ENCODE data around the gene MELK.

Gene MELK

DNA sequence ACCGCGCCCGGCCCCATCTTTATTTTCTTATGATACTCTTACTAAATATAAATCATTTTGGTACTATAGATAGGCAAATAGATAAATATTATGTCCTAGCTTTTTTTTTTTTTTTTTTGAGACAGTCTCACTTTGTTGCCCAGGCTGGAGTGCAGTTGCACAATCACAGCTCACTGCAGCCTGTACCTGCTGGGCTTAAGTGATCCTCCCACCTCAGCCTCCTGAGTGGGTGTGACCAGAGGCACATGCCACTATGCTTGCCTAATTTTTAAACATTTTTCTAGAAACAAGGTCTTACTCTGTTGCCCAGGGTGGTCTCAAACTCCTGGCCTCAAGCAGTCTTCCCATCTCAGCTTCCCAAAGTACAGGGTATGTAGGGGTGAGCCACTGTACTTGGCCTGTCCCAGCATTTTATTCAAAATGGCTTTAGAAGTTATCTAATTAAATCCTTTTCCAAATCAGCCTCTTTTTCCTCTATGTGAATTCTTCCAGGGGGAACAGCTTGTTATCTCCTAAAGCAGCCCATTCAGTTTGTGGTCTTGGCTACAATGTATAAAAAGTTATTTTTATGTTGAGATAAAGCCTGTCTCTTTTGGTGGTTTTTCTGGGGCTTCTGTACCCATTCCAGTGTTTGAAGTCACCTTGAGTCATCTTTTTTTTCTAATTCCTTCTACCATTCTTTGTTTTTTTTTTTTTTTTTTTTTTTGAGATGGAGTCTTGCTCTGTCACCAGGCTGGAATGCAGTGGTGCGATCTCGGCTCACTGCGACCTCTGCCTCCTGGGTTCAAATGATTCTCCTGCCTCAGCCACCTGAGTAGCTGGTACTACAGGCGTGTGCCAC, 12.1 kb downstream of the MELK start:
- DNase-seq (ENCODE audit: low spot score) = no peak

DNA sequence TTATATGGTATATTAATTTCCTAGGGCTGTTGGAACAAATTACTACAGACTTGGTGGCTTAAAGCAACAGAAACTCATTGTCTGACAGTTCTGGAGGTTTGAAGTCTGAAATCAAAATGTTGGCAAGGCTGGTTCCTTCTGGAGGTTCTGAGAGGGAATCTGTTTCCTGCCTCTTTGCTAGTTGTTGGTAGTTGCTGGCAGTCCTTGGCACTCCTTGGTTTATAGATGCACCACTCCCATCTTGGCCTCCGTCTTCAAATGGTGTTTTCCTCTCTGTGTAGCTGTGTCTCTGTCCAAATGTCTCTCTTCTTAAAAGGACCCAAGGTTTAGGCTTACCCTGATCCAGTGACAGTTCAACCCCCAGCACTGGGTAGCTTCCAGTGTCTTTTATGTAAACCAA, 17.5 kb downstream of the MELK start:
- DNase-seq (ENCODE audit: low spot score) = no peak

DNA sequence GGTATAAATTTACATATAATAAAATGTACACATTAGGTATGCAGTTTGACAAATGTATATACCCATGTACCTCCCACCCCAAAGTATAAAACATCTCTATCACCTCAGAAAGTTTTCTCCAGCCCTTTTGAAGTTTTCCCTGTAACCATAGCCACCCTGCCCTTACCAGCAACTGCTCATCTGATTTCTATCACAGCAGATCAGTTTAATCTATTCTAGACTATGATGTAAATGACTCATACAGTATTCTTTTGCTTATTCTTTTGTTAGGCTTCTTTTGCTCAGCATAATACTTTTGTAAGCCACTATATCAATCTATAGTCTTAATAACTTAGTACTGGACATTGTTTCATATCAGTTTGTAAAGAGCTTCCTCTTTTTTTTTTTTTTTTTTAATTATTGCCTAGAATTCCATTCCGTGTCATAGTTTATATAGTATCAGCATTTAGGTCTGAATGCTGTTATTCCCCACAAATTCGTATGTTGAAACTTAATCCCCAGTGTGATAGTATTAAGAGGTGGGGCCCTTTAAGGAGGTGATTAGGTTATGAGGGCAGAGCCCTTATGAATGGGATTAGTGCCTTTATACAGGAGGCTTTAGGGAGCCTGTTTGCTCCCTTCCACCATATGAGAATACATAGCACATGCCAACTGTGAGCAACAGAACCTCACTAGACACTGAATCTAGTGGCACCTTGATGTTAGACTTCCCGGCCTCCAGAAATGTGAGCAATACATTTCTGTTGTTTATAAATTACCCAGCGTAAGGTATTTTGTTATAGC, 20.3 kb downstream of the MELK start:
- no peak for DNase-seq (ENCODE audit: low spot score)

DNA sequence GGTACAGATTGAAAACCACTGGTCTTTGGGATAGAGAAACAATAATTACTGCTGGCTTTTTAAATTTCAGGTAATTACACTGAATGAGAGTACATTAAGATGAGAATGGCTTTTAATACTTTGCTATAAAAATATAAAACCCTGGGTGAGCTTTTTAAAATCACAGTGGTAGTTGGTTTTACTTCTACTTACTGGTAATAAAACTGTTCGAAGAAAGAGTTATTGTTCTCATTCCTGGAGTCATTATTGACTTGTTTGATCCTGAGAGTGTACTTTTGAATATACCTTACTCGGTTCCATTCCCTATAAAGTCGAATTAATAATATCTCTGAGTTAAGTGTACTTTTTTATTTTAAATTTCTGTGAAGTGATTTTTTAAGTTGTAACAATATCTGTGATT, 21.5 kb downstream of the MELK start:
- DNase-seq (ENCODE audit: low spot score) = no peak

DNA sequence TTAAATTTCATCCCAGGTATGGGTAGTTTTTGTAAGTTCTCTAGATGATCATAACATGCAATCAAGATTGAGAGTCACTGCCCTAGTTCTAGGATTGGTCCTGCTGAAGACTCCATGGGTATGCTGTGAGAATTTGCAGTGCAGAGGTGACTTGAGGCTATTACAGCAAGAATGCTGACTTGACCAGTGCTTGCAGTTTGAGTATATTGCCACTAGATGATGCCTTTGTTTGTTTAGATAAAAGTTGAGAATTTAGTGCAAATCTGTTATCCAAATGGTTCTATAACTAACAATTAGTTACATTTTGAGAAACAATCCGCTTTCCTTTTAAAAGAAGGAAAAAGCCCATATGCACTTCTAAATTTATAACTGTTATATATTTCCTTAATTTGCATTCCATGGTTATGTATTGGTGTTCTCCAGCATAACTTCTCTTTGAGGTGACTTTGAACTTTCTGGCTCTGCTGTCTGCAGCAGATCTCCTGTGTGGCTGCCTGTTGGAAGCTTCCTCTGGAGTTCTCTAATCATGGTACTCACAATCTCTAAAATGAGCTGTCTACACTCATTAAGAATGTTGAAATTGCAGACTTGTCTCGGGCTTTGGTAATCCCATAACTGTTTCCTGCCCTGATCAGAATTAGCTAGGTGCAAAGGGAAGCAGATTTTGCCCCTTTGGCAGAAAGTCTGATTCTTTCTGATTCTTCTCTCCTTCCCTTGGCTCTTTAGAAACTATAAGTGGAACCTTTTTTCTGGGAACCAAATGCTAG, 24.9 kb downstream of the MELK start:
- DNase-seq (ENCODE audit: low spot score) = no peak

DNA sequence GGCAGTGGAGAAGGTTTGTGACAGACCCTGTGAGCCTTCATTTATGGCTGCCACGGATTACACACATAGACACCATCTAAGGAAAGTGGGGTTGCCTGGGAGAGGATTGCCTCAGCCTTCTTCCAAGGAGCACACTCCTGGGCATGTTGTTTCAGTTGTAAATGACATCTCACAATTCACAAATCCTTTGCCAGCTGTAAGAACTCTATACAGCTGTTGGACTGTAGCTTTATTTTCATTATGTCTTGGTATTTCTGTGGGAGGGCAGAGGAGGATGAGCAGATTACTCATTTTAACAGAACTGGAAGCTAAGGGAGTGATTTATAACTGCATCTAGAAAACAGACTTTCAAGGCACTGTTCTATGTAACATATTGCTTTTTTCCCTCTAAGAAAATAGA, 25.6 kb downstream of the MELK start:
- no peak for DNase-seq (ENCODE audit: low spot score)

DNA sequence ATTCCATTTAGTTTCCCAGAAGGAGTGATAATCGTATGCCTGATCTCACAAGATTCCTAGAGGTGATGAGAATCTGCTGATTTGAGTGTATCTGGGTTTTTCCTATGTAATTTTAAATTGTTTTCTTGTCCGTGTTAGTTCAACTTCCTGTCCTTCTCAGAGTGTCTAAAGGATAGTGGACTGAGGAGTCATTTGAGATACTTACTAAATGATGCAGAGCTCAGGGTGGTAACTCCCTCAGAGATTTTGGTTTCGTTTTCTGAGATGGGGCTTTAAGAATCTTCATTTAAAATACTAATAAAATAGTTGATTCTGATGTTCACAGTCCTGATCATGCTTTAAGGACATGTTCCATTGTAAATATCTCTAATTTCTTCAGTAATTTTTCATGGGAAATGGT, 30.3 kb downstream of the MELK start:
- DNase-seq (ENCODE audit: low spot score) = no peak

DNA sequence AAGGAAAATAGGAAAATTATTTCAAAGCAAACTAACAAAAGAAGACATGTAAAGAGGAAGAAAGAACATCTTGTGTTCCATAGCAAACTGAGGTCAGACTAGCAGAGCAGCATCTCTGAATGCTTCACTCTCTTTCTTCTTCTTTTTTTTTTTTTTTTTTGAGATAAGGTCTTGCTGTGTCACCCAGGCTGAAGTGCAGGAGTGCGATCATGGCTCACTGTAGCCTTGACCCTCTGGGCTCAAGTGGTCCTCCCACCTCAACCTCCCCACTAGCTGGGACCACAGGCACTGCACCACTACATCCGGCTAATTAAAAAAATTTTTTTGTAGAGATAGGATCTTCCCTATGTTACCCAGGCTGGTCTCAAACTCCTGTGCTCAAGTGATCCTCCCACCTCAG, 36.6 kb downstream of the MELK start:
- no peak for DNase-seq (ENCODE audit: low spot score)

DNA sequence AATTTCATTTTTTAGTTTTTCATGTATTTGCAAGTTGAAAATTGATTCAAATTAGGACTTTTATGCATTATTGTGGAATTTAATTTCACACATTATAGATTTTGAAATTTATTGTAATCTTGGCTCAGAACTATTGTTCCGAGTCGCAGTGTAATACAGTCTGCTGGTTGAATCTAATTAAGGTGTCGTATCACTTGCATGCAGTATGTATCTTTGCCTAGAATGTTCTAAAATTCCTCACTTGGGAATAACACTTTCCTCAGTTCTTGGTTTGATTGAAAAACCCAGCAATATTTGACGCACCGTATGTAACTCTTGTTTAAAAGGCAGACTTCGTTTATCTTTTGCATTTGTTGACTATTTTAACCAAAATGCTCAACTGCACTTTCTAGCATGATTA, 49.4 kb downstream of the MELK start:
- no peak for DNase-seq (ENCODE audit: low spot score)

DNA sequence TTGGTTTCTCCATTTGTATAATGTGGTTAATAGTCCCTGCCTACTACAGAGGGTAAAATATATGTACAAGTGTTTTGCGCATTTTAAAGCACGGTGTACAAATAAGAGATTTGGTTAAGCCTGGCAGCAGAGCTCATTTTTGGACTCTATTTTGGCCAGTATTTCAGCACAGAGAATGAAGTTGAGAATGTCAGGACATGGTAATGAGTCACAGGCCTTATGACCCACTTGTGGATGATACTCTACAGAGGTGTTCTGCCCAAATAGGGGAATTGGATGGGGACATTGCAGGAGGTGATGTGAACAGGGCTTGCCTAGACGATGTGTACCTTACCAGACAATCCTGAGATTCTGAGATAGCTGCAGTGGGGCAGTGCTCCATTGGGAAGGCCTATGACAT, 50.6 kb downstream of the MELK start:
- DNase-seq (ENCODE audit: low spot score) = no peak

DNA sequence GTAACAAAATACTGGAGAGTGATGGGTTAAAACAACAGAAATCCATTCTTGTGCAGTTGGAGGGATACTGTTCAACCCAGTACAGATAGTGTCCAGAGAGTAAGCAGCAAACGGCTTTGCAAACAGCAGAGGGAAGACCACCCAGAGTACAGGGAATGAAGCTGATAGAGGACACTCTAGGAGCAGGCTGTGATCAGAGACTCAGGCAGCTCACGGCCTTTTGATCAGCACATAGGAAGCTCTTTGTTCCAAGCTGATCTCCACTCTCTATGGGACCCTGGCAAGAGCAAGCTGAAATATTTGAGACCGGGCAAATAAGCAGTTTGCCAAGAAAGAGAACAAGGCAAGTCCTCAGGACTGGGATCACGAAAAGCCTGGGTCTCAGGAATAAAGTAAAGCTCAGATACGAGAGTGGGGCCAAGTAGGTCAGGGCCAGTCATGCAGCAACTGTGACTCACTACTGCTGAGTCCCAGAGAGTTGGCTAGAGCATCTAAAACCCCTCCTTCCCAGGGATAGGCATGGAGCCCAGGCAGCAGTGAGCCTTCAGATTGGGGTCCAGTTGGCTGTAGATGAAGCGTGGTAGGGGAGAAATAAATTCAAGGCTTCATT, 52.4 kb downstream of the MELK start:
- DNase-seq (ENCODE audit: low spot score) = no peak

DNA sequence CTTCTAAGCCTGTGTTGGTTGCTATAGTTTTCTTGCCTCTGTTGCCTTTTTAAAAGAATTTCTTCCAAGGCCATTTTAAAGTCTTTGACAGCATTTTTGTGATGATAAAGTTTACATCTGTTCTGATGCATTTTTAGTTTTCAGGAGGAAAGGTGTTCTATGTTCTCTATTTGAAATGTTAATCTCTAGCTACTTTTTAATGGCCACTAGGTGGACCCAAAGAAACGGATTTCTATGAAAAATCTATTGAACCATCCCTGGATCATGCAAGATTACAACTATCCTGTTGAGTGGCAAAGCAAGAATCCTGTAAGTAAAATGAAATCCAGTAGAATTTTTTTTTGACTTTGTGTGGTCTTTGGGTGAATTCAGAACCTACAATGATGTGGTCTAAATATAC, 60.2 kb downstream of the MELK start:
- DNase-seq (ENCODE audit: low spot score) = no peak

DNA sequence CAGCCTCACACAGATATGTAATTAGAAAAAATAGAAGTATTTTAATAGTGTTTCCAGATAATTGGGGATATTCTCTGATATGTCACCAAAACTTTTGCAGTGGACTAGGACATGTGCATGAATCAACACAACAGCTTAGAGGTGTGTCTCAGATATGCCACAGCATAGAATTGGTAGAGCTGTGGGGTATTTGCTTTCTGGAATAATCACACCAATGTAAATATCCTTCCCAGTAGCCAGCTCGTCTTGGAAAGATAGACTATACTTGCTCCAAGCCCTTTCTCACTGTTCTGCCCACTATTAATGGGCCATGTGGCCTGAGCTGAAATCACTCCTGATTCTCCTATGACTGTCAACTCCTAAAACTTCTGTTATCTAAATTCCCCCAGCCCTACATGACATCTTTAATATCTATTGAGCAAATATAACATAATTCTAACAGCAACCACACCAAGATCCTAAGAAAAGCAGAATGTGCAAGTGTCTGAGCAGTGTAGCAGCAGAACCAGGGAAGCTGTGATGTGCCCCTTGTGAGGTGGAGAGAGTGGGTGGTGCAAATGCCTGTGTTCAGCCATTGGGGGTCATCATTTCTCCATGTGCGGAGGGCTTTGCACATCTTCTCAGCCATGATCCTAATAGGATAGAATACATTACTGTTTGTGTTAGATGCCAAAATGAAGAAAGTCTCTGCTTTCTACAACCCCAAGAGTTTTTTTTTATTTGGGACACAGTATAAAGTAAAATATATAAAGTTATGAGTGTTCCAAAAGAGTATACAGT, 65.0 kb downstream of the MELK start:
- no peak for DNase-seq (ENCODE audit: low spot score)

DNA sequence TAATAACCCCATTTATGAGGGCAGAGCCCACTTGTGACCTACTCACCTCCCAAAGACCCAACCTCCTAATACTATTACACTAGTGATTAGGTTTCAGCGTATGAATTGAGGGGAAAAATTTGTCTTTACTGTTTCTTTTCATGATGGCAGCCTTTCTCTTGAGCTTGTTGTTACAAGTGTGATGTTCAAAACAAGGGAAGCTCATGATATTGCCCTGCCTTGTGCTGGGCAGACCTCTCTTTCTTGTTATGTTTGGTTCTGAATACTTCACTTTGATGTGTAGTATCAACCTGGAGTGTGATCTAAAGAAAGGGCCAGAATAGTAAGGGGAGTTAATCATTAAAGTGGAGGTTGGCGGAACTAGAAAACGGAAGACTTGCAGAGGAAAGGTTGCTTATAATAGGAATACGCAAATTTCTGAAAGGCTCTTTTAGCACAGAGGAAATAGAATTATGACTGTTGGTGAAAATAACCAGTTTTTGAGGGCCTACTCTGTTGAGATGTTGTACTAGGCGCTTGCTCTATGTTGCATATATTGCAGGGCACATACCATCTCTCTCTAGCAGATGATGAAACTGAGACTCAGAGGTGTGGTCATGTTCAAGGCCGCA, 68.2 kb downstream of the MELK start:
- DNase-seq (ENCODE audit: low spot score) = no peak

DNA sequence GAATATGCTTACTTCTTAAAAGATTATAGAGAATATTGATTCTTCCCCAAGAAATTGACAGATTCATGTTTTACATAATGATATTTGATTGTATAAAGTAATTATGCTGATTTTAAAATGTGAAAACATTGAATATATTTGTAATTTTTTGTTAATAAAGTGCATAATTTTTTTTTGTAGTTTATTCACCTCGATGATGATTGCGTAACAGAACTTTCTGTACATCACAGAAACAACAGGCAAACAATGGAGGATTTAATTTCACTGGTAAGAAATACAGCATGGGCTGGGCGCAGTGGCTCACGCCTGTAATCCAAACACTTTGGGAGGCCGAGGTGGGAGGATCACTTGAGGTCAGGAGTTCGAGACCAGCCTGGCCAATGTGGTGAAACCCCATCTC, 70.1 kb downstream of the MELK start:
- DNase-seq (ENCODE audit: low spot score) = no peak

DNA sequence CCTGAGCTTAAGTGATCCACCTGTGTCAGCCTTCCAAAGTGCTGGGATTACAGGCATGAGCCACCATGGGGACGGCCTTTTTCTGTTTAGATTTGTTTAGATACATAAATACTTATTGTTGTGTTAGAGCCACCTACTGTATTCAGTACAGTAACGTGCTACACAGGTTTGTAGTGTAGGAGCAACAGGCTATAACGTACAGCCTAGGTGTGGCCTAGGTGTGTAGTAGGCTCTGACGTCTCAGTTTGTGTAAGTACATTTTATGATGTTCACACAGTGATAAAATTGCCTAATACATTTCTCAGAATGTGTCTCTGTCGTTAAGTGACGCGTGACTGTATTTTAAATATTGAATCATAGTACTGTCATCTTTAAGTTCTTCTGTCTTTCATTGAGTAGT, 84.1 kb downstream of the MELK start:
- no peak for DNase-seq (ENCODE audit: low spot score)

DNA sequence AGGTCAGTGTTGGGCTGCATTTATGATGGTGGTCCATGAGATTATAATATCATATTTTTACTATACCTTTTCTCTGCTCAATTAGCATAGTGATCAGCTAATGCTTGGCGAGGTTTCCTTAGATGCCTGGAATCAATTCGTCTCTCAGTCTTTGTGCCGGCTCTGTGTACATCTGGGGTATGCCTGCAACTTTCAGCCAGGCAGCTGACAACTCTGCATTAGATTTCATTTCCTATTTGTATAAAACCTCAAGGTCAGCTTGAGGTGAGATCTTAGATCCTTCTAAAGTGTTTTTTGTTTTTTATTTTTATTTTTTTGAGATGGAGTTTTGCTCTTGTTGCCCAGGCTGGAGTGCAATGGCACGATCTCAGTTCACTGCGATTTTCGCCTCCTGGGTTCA, 86.8 kb downstream of the MELK start:
- no peak for DNase-seq (ENCODE audit: low spot score)

DNA sequence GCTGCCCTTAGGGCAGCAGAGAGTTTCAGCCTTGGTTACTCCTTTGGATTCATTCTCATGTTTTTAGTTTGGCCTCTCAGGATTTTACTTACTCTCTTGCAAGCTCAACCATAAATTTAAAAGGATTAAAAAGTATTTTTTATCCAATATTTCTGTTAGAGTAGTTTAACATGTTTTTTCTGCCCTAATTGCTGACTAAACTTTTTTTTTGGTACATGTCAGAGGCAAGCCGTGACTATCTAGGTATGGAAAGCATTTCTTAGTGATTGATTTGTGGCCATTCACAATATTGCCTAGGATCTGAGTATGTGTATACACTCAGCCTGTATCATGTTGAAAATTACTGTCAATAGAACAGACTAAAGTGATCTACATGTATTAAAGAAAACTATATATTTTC, 92.1 kb downstream of the MELK start:
- DNase-seq (ENCODE audit: low spot score) = no peak

DNA sequence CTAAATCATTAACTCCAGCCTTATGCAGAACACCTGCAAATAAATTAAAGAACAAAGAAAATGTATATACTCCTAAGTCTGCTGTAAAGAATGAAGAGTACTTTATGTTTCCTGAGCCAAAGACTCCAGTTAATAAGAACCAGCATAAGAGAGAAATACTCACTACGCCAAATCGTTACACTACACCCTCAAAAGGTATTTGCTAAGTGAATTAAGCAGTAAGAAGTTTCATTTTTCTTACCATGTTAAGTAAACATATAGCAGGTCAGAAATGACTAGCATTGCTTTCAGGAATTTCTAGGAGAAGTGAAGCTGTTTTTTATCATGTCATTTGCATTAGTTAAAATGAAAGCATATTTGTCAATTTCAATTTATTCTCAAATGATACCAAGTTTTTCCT, 92.7 kb downstream of the MELK start:
- no peak for DNase-seq (ENCODE audit: low spot score)

DNA sequence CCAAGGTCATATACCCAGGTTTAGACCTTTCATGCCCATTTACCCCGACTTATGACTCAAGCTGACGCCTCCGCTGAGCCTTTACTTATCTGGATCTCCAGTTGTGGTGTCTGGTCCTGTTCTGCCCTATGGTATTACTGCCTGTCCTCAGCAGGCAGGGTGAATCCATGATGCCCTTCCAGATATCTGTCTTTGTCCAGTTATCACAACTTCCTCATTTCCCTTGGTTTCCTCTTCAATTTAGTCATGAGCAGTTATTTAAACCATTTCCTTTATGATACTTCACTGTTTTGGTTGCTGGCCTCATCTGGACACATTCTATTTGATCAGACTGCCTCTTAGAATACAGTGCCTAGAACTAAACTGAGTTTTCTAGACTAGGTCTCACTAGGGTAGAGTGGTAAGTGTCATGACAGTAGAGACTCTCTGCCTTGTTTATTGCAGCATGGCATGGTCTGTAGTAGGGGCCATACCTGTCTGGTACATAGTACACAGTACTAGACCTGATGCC, 93.3 kb downstream of the MELK start:
- peak; percentile 9 for DNase-seq (ENCODE audit: low spot score)

DNA sequence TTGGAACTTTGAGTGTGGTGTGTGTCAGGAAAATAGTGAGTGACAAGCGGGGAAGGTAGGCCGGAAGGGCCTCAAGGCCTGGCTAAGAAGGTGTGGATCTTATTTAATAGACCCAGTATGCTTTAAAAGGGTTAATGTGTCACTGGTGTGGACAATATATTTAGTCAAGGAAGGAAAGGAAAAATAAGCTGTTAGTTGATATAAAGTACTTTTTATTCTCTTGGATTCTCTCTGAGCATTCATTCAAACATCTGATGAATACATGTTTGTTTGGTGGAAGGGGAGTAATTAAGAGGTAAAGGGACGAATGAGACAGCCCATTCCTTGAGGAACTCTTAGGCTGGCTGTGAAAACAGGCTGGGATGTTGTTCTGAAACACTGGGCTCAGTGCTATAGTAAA, 98.9 kb downstream of the MELK start:
- DNase-seq (ENCODE audit: low spot score) = no peak
